ENCODE measurements around the gene ASB4.

- TF ChIP-seq POLR2A (IDR thresholded peaks at IDR 0.05; ENCODE audit: low read length) (no peak), GATA1 (IDR thresholded peaks at IDR 0.05; ENCODE audit: low read depth, low read length) (no peak)
Observed at GRCh38 chr7:95478272-95479037, 7.3 kb upstream of the ASB4 start.
